Panc1 (cell line): ENCODE measurements around the gene DEPP1.

Source experiments
- CTCF ChIP-seq: fragments of 450-650 bp; IDR thresholded peaks from 2 replicates; pipeline ENCODE4 v1.5.1; 2017; ENCODE audit warnings: mild to moderate bottlenecking
- POLR2AphosphoS5 ChIP-seq: IDR thresholded peaks from 2 replicates; pipeline ENCODE4 v1.6.1; 2012; ENCODE audit warnings: mild to moderate bottlenecking, low read depth, low read length, moderate library complexity

- TF ChIP-seq POLR2AphosphoS5, result no peak
- TF ChIP-seq CTCF, result no peak
Observed at GRCh38 chr10:44958898-44959246, 19.7 kb downstream of the DEPP1 start.
